Lower leg skin (tissue), 4 donors: Measurements from ENCODE around the gene AMBP. TPM values are rescaled to one million over a fixed set of nuclear protein-coding genes. Genes with fewer than 3 reads are reported as not detected.

Experiments
- DNase-seq, 2 donors: peaks; one replicate each; pipeline ENCODE4 v3.0.0-alpha.2; 2019; ENCODE audit warnings: low spot score in 2 of 2
- H3K4me3 ChIP-seq: fragments of 200-600 bp; sonication (generic); 2 replicates; pipeline ENCODE4 v1.5.1; 2017; ENCODE audit warnings: mild to moderate bottlenecking, low read depth; ENCODE audit not compliant: poor library complexity, severe bottlenecking
- CTCF ChIP-seq, 3 donors: fragments of 450-650 bp; IDR thresholded peaks; one replicate each; pipeline ENCODE4 v1.5.1; 2016; ENCODE audit warnings: antibody characterized with exemption in 3 of 3, mild to moderate bottlenecking in 3 of 3, moderate library complexity in 2 of 3
- POLR2A ChIP-seq, 2 donors: fragments of 450-650 bp; IDR thresholded peaks; one replicate each; pipeline ENCODE4 v1.6.1; 2016 to 2017; ENCODE audit warnings: antibody characterized with exemption in 2 of 2, mild to moderate bottlenecking in 1 of 2, moderate library complexity in 1 of 2
- WGBS, 2 donors: methylation state at CpG; one replicate each; pipeline ENCODE4 v1.1.5; 2018; 5-methylcytosine and 5-hydroxymethylcytosine counted together
- intact Hi-C: fragments of 100-400 bp; cut with DNase I; formaldehyde crosslinking; loops from one replicate; pipeline ENCODE4 v1.15.0; 2023; ENCODE audit warnings: low total_unique reads
- total RNA-seq, 4 donors: library from RNA; depleted of rRNA; stranded (reverse); fragments of >200 nt; gene quantifications; one replicate each; pipeline ENCODE4 v1.1.0, GENCODE V29; 2016

Gene AMBP
- total RNA-seq, 4 donors from 2014 or later, result not detected

- intact Hi-C loops, result no loop called here
- TF ChIP-seq CTCF (IDR thresholded peaks at IDR 0.05) (no peak), POLR2A (IDR thresholded peaks at IDR 0.05) (no peak)
- H3K4me3 ChIP-seq, result no peak overlapping the region
- 65 to 72% methylated on average over 19 of the region's 19 CpGs for WGBS, 2 donors
- DNase-seq, result peak; percentile 8 to 29
Observed at GRCh38 chr9:114037961-114038723, 40.0 kb downstream of the AMBP start.

- intact Hi-C loops, result no loop called here
- 92 to 93% methylated on average over 5 of the region's 5 CpGs for WGBS, 2 donors
- DNase-seq, result peak in 1 of 2 donors; percentile 49
- no peak for TF ChIP-seq POLR2A (IDR thresholded peaks at IDR 0.05)
- TF ChIP-seq CTCF (IDR thresholded peaks at IDR 0.05), result no peak
- H3K4me3 ChIP-seq, result no peak overlapping the region
Observed at GRCh38 chr9:114037249-114037648, 40.9 kb downstream of the AMBP start.

- no peak for TF ChIP-seq CTCF (IDR thresholded peaks at IDR 0.05)
- no peak for TF ChIP-seq POLR2A (IDR thresholded peaks at IDR 0.05)
- no peak overlapping the region for H3K4me3 ChIP-seq
- 96 to 97% methylated on average over 18 of the region's 18 CpGs for WGBS, 2 donors
- DNase-seq, result peak in 1 of 2 donors; percentile 78
- intact Hi-C loops, result no loop called here
Observed at GRCh38 chr9:114035845-114036801, 42.0 kb downstream of the AMBP start.

GRCh38 chr9:114035221-114035844, 42.8 kb downstream of the AMBP start:
- TF ChIP-seq CTCF (IDR thresholded peaks at IDR 0.05), result no peak
- TF ChIP-seq POLR2A (IDR thresholded peaks at IDR 0.05), result no peak
- peak in 1 of 2 donors; percentile 66 for DNase-seq
- 84 to 86% methylated on average over 17 of the region's 17 CpGs for WGBS, 2 donors
- intact Hi-C loops, result no loop called here
- H3K4me3 ChIP-seq, result no peak overlapping the region

GRCh38 chr9:114034661-114035062, 43.4 kb downstream of the AMBP start:
- 72 to 83% methylated on average over 4 of the region's 4 CpGs for WGBS, 2 donors
- peak; percentile 6 to 76 for DNase-seq
- TF ChIP-seq CTCF (IDR thresholded peaks at IDR 0.05) (no peak), POLR2A (IDR thresholded peaks at IDR 0.05) (no peak)
- no peak overlapping the region for H3K4me3 ChIP-seq
- intact Hi-C loops, result no loop called here
